ENCODE measurements around the gene CTRB2.

The CTRB2 gene

DNA sequence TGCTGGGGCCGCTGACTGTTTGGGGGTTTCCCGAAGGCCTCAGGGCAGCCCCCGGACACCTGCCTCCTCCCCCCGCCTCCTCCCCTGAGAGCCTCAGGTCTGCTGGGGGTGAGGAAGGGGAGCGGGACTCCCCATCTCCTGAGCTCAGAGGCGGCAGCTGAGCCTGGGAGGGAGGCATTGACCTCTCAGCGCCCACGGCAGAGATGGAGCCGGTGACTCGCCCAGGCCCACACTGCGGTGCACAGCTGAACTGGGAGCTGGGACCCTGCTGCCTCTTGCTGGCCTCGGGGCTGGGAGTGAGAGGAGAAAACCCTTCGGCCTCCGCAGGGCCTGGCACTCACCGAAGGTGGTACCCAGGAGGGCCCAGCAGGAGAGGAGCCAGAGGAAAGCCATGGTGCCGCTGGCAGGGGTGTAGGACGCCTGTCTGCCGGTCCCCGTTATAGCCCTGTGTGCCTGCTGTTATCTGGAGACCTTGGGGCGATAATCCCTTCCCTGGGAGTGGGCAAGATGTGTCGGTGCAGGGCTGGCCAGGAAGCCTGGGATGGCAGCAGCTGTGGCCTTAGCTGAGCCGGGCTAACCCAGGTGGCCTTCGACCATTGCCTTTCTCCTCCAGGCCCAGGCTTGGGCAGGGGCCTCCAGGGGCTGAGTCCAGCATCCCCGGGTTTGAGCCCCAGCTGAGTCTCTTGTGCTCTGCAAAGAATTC lies at the start of gene CTRB2:
Gene CTRB2, minus strand, starts transcription at position 413 of the 703 bp plus-strand sequence. Its CDS starts 20 bp downstream, at position 393.
- DNase-seq (ENCODE audit: low spot score): no peak

DNA sequence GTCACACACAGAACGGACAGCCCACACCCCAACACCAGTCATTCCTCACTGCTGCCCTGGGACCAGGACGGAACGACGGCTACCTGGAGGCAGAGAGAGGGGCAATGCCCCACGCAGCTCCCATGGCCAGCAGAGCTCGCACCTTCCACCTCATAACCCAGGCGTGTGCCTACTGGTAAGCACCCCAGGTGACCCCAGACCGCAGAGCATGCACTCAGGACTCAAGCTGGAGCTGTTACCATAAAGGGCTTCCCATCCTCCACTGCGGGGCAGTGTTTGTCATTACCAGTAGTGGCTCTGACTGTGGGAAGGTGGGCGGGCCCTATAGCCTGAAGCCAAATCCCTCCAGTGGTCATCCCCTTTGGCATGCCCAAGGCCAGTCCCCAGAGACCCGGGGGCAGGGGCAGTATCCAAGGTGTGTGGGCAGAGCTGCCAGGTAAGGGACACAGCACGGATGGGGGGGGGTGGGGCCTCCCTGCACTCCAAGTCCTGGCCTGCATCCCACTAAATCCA lies 49.2 kb upstream of the CTRB2 start:
- DNase-seq (ENCODE audit: low spot score): no peak

- no peak for DNase-seq (ENCODE audit: low spot score)
Measured at GRCh38 chr16:75254359-75254837, 47.4 kb upstream of the CTRB2 start.

DNA sequence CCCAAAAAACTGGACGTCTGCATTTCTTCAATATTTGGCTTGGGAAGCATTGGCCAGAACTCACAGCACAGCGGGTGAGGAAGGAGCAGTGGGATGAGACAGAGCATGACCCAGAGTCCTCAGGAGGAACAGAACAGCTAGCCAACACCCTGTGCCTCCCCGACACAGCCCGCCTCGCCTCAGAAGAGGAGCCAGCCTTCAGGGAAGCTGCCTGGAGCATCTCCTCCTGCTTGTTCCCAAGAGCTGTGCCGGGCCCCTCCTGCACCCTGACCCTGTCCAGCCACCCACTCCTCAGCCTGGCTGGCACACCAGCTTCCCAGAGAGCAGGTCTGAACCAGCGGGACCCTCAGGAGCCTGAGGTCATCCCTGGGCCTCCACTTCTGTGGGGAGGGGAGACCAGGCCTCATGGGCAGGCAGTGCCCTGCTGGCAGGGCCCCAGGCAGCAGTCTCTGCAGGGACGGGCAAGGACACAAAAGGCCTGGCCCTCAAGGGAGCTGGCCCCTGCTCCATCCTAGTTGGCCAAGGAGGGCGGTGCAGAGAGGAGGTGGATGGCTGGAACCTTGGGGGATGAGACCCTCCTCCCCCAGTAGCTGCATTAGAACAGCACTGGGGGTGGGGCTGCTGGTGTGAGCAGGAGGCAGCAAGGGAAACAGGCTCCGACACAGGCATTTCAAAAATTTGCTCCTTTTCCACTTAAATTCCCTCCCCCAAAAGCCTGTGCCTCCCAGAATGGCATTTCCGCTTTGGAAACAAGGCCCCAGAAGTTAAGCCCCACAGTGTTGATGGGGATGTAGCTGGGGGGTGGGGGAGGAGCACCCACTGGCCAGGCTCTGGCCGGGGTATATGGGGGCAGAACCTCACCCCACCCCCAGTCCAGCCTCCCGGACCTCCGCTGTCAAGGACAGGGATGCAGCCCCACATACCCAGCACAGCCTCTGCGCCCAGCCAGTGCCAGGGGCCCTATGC lies 46.3 kb upstream of the CTRB2 start:
- DNase-seq (ENCODE audit: low spot score): no peak

DNA sequence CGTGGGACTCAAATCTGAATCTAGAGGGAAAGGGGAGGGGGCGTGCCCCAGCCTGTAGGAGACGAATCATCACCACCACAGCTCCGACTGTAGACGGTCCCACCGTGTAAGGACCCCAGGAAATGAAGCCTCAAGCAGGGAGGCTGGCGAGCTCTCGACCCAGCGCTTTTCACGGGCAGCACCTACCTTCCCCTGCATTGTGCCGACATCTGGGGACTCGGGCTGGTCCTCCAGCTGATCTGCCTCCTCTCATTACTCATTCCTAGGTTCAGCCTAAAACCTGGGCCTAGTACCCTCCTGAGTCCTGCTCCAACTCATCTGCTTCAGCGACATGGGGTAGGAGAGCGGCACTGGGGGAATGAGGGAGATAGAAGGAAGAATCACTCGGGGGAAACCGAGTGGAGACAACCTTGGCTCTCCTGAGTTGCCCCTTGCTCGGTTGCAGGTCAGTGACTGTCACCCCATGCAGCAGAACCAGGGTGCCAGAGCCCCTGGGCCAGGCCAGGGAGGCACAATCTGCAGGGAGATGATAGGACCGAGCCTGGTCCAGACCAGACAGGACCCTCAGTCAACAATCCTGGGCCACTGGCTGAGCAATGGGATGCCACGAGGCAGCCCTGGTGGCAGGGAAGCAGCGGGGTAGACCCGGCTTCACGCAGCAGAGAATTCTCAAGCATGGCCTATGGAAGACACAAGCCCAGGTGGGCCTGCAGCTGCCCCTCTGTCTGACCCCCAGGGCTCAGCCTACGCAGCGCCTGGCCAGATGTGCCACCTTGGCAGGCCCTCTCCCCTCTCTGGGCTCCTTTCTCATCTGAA lies 45.3 kb upstream of the CTRB2 start:
- DNase-seq (ENCODE audit: low spot score): no peak

GRCh38 chr16:75251280-75252048 lies 44.5 kb upstream of the CTRB2 start, which contains the start of gene BCAR1:
Gene BCAR1 (minus strand): TSS chr16:75251624. CDS start chr16:75251482, 142 bp downstream.
- peak; percentile 94 for DNase-seq (ENCODE audit: low spot score)

DNA sequence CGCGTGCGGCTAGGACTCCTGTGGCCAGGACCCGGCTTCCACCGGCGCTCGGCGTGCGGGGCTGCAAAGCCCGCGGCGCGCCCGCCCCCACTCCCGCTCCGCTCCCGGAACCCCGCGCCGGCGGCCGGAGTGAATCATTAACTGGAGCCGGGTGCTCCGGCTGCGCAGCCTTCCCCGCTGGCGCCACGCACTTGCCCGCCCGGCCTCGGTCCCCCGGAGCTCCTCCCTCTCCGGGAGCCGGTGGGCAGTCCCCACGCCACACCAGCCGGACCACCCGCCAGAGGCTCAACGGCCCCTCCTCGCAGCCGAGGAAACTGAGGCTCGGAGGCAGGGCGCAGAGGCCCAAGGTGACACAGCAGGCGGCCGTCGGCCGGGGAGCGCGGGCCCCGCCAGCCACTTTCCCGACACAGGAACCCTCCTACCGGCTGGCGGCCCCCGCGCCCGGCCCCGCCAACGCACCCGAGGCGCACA lies 43.9 kb upstream of the CTRB2 start:
- no peak for DNase-seq (ENCODE audit: low spot score)

GRCh38 chr16:75250089-75250808 lies 43.3 kb upstream of the CTRB2 start:
- DNase-seq (ENCODE audit: low spot score): no peak

DNA sequence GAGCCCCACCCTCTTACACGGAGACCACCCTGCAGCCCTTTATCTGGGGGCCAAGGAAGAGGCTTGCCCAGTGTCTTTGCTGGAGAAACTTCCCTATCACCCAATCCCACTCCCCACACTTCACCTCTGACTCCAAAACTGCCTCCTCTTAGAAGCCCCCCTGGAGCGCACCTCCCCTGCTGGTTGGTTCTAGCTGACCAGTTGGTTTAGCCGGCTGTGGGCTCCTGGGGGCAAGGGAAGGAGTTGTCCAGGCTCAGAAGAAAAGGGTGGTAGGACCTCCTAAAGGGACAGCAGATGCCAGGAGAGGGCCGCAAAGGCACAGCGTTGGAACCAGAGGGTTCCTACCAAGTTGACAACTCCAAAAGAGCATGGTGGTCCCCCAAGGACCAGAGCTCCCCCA lies 42.5 kb upstream of the CTRB2 start:
- no peak for DNase-seq (ENCODE audit: low spot score)

DNA sequence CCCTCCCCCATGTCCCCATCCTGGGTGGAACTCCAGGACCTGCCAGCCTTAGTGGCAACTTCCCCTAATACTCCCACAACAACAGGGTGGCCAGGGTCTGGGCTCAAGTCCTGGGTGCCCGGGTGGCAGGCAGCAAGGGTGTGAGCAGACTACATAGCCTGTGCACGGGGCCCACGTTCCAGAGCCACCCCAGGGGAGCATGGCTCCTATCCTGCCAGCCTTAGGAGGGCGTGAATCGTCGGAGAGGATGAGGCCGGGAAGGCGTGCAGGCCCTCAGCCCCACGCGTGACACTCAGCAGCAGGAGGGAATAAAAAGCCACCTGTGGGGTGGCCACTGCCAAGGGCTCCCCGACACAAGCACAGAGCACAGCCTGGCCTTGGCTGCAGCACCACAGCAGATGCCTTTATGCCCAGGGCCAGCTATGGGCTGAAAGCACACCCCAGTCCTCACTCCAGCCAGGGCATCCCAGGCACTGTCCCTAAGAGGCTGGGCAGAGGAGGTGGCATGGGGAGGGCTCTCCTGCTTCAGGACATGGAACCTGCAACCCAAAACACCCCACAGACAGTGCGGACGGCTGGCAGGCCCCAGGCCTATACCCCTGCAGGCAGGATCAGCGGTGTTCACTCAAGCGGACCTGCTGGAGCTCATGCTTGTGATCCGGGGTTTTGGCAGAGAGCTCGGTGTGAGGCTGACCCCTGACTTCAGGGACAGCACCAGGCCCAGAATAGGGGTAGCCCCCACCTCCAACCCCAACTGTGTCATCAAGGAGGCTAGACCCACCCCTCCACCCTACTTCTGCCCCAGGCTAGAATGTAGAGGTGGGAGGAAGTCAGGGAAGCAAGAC lies 41.8 kb upstream of the CTRB2 start:
- DNase-seq (ENCODE audit: low spot score): no peak

GRCh38 chr16:75248142-75248535 lies 41.2 kb upstream of the CTRB2 start:
- DNase-seq (ENCODE audit: low spot score): no peak

GRCh38 chr16:75247249-75247648 lies 40.3 kb upstream of the CTRB2 start:
- no peak for DNase-seq (ENCODE audit: low spot score)

GRCh38 chr16:75246504-75247205 lies 39.7 kb upstream of the CTRB2 start:
- DNase-seq (ENCODE audit: low spot score): no peak

- peak; percentile 88 for DNase-seq (ENCODE audit: low spot score)
Measured at GRCh38 chr16:75244844-75245758, 38.1 kb upstream of the CTRB2 start.

- no peak for DNase-seq (ENCODE audit: low spot score)
Measured at GRCh38 chr16:75244225-75244809, 37.4 kb upstream of the CTRB2 start.

DNA sequence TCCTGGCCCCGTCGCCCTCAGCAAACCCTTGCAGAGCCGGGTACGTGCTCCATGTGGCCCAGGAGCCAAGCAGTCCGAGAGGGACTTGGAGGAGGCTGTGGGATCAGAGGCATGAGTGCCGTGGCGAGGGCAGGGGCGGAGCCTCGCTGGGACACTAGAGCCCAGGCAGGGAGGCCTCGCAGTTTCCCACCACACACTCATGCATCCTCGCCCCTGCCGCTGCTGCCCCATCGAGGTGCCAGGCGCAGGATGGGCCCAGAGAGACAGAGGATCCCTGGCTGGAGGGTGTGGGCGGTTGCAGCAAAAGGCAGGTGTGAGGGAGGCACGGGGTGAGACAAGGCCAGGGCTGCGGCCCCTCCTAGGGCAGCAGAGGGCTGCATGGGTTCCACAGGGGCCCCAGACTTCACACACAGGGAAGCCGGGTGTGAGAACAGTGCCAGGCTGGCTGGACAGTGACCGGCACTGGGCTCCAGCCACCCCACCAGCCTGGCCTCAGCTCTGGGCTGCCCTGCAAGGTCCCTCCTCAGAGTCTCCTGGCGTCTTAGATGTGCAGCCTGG lies 36.8 kb upstream of the CTRB2 start:
- no peak for DNase-seq (ENCODE audit: low spot score)

All from left forelimb (tissue), 1 donor.